NB4 (cell line): ENCODE measurements around the gene VAPB.
A peak's percentile ranks its signal among the peaks of the same experiment; 100 is the strongest.

Experiments used
- DNase-seq: peaks from one replicate; pipeline ENCODE4 v3.0.0; 2010; ENCODE audit warnings: low read depth
- H3K4me3 ChIP-seq: one replicate; pipeline ENCODE4 v1.5.1; 2011; ENCODE audit warnings: mild to moderate bottlenecking, low read depth, low read length, moderate library complexity
- CTCF ChIP-seq: IDR thresholded peaks from one replicate; pipeline ENCODE4 v1.5.1; 2012; ENCODE audit warnings: low read depth, low read length
- MYC ChIP-seq: IDR thresholded peaks from 2 replicates; pipeline ENCODE4 v1.6.1; 2011; ENCODE audit warnings: low read depth, low read length
- POLR2A ChIP-seq: IDR thresholded peaks from 2 replicates; pipeline ENCODE4 v1.6.1; 2011; ENCODE audit warnings: mild to moderate bottlenecking; ENCODE audit not compliant: insufficient read length; ENCODE audit errors: extremely low read depth
- TF ChIP-seq, protein P1 (sequence below): IDR thresholded peaks from 2 replicates; pipeline ENCODE4 v1.6.1; 2011; ENCODE audit warnings: low read depth, low read length

Gene VAPB

DNA sequence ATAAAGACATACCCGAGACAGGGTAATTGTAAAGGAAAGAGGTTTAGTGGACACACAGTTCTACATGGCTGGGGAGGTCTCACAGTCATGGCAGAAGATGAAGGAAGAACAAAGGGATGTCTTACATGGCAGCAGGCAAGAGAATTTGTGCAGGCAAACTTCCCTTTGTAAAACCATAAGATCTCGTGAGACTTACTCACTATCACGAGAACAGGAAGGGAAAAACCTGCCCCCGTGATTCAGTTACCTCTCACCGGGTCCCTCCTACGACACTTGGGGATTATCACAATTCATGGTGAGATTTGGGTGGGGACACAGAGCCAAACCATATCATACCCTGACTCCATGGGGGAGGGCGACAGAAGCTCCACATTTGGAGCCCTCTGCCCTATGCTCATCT is 7.4 kb upstream of the VAPB start:
- no peak for DNase-seq
- no peak overlapping the region for H3K4me3 ChIP-seq
- TF ChIP-seq CTCF = no peak
- TF ChIP-seq POLR2A = no peak
- TF ChIP-seq, protein P1, sequence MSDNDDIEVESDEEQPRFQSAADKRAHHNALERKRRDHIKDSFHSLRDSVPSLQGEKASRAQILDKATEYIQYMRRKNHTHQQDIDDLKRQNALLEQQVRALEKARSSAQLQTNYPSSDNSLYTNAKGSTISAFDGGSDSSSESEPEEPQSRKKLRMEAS = no peak
- no peak for TF ChIP-seq MYC

DNA sequence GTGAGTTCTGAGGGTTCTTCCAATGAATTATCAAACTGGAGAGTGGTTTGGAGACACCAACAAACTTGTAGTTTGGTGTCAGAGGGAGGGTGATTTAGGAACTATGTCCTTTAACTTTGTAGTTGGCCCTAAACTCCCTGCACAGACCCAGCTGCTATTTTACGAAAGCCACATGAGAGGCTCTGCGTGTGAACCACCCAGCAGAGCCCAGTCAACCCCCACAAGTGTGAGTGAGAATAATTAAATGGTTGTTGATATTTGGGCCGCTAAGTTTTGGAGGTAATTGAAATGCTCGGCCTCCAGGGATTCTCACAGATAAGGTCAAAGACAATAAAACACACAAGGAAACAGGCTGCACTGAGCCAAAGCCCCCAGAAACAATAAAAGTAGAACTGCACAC is 6.9 kb upstream of the VAPB start:
- no peak for TF ChIP-seq POLR2A
- no peak for TF ChIP-seq CTCF
- no peak for TF ChIP-seq MYC
- TF ChIP-seq, protein P1 = no peak
- DNase-seq = no peak
- H3K4me3 ChIP-seq = no peak overlapping the region

GRCh38 chr20:58384821-58385220 is 4.2 kb upstream of the VAPB start:
- no peak for DNase-seq
- no peak overlapping the region for H3K4me3 ChIP-seq
- TF ChIP-seq, protein P1 = no peak
- TF ChIP-seq MYC (no peak), POLR2A (no peak), CTCF (no peak)

GRCh38 chr20:58388028-58388601 is 914 bp upstream of the VAPB start:
- TF ChIP-seq, protein P1 = no peak
- TF ChIP-seq POLR2A (no peak), MYC (no peak), CTCF (no peak)
- H3K4me3 ChIP-seq = peak overlapping the region; percentile 58
- DNase-seq = no peak

- peak overlapping the region; percentile 93 for H3K4me3 ChIP-seq
- DNase-seq = no peak
- peak; percentile 35 for TF ChIP-seq POLR2A
- no peak for TF ChIP-seq MYC
Observed at GRCh38 chr20:58389324-58389967, 417 bp downstream of the VAPB start.

DNA sequence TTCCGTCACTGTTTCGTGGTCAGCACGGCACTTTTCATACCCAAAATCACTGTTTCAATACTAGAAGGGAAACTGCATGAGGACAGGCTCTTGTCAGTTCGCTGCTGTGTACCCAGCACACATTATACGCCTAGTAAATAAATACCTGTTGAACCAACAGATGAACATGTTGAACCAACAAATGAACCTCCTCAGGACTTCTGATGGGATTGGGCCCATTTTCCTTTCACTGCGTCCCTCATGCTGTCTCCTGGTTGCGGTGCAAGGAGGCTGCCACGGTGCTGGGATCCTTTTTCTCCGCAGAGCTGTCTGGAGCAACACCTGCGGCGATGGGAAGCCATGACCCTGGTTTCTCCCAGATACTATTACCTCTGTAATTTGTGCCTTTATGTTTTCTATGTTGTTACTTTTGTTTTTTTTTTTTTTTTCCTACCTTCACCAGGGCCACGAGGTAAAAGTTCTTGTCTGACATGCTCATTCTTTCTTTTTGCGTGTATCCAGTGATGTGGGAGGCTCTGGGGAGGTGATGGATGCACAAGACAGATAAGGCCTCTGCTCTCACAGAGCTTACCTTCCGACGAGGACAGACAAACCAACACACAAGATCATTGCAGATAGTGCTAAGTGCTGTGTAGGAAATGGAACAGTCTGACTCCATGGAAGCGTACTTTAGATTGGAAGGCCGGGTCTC is 1.1 kb downstream of the VAPB start:
- no peak for DNase-seq
- TF ChIP-seq, protein P1 = no peak
- no peak for TF ChIP-seq POLR2A
- TF ChIP-seq MYC = no peak
- H3K4me3 ChIP-seq = peak overlapping the region; percentile 93

- TF ChIP-seq MYC (no peak), CTCF (no peak), POLR2A (no peak)
- TF ChIP-seq, protein P1 = no peak
- H3K4me3 ChIP-seq = peak overlapping the region; percentile 93
- no peak for DNase-seq
Observed at GRCh38 chr20:58390659-58391035, 1.6 kb downstream of the VAPB start.
